ENCODE data around the gene ABCC1. TPM values are rescaled to one million over a fixed set of nuclear protein-coding genes. Genes with fewer than 3 reads are reported as not detected.
A peak's percentile ranks its signal among the peaks of the same experiment; 100 is the strongest.

ABCC1 gene
- total RNA-seq, 1 donor from 2014 or later = 33.9 TPM

- ATAC-seq = no peak
Measured at GRCh38 chr16:15993946-15994665, 44.7 kb downstream of the ABCC1 start.

- peak; percentile 59 for ATAC-seq
Measured at GRCh38 chr16:15996432-15997109, 47.2 kb downstream of the ABCC1 start.

GRCh38 chr16:16000685-16001084 lies 51.3 kb downstream of the ABCC1 start:
- no peak for ATAC-seq

- ATAC-seq = no peak
Measured at GRCh38 chr16:16001596-16002255, 52.3 kb downstream of the ABCC1 start.

GRCh38 chr16:16003719-16004313 lies 54.4 kb downstream of the ABCC1 start:
- ATAC-seq = no peak

GRCh38 chr16:16004314-16004749 lies 54.9 kb downstream of the ABCC1 start:
- ATAC-seq = no peak

GRCh38 chr16:16005721-16006120 lies 56.3 kb downstream of the ABCC1 start:
- no peak for ATAC-seq

GRCh38 chr16:16006650-16007049 lies 57.2 kb downstream of the ABCC1 start:
- no peak for ATAC-seq

- ATAC-seq = peak; percentile 48
Measured at GRCh38 chr16:16007743-16008111, 58.3 kb downstream of the ABCC1 start.

GRCh38 chr16:16008666-16009065 lies 59.2 kb downstream of the ABCC1 start:
- no peak for ATAC-seq

- ATAC-seq = no peak
Measured at GRCh38 chr16:16009401-16009800, 60.0 kb downstream of the ABCC1 start.

- ATAC-seq = no peak
Measured at GRCh38 chr16:16010194-16010593, 60.8 kb downstream of the ABCC1 start.

- ATAC-seq = no peak
Measured at GRCh38 chr16:16012144-16012543, 62.7 kb downstream of the ABCC1 start.

GRCh38 chr16:16013812-16014211 lies 64.4 kb downstream of the ABCC1 start:
- no peak for ATAC-seq

GRCh38 chr16:16014329-16015224 lies 65.2 kb downstream of the ABCC1 start:
- ATAC-seq = no peak

GRCh38 chr16:16015849-16016248 lies 66.4 kb downstream of the ABCC1 start:
- no peak for ATAC-seq

- ATAC-seq = no peak
Measured at GRCh38 chr16:16016388-16016964, 67.1 kb downstream of the ABCC1 start.

- ATAC-seq = no peak
Measured at GRCh38 chr16:16017812-16018211, 68.4 kb downstream of the ABCC1 start.

GRCh38 chr16:16018705-16019104 lies 69.3 kb downstream of the ABCC1 start:
- no peak for ATAC-seq

- ATAC-seq = peak; percentile 34
Measured at GRCh38 chr16:16019488-16019887, 70.1 kb downstream of the ABCC1 start.

GRCh38 chr16:16020291-16020690 lies 70.9 kb downstream of the ABCC1 start:
- no peak for ATAC-seq

- no peak for ATAC-seq
Measured at GRCh38 chr16:16021020-16021419, 71.6 kb downstream of the ABCC1 start.
